NCI-H510A (cell line): ENCODE data around the gene LMAN2.
"Not testable (repeated sequence)": the region's sequence is repeated elsewhere in the genome, so short reads cannot be mapped to it uniquely, and the experiment has no call there.

ENCODE experiments used
- DNase-seq: peaks from one replicate; lab custom pipeline; 2025; lab: John Stamatoyannopoulos, UW

LMAN2 gene

DNA sequence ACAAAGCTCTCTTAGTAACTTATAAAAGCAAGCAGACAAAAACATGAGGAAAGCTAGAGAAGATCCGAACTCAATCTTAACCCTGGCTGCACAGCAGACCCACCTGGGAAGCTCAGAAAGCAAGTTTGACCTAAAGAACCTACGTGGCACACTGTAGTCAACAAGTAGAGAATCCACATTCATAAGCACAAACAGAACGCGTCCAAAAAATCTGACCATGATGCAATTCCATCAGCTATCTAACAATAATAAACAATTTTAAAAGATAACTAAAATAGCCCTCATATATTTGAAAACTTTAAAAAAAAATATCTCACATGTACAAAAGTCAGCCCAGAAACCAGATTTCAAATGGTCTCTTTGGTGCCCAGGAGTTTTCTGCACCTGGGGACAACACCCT lies 4.6 kb downstream of the LMAN2 start:
- no peak for DNase-seq

DNA sequence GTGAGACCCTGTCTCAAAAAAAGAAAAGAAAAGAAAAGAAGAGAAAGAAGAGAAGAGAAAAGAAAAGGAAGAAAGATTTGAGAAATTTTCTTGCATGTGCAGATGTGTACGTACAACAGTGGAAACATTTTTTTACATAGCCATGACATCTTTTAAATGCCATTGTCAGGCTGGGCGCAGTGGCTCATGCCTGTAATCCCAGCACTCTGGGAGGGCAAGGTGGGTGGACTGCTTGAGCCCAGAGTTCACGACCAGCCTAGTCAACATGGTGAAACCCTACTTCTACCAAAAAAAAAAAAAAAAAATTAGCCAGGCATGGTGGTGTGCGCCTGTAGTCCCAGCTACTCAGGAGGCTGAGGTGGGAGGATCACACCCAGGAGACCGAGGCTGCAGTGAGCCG lies 6.6 kb downstream of the LMAN2 start:
- DNase-seq = no peak

DNA sequence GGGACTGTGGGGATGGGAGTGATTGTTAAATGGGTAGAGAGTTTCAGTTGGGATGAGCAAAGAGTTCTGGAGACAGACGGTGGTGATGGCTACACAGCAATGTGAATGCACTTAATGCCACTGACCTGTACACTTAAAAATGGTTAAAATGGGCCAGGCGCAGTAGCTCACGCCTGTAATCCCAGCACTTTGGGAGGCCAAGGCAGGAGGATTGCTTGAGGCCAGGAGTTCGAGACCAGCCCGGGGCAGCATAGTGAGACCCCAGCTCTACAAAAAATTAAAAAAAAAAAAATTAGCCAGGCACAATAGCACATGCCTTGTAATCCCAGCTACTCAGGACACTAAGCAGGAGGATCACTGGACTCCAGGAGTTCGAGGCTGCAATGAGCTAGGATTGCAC lies 7.7 kb downstream of the LMAN2 start:
- no peak for DNase-seq

DNA sequence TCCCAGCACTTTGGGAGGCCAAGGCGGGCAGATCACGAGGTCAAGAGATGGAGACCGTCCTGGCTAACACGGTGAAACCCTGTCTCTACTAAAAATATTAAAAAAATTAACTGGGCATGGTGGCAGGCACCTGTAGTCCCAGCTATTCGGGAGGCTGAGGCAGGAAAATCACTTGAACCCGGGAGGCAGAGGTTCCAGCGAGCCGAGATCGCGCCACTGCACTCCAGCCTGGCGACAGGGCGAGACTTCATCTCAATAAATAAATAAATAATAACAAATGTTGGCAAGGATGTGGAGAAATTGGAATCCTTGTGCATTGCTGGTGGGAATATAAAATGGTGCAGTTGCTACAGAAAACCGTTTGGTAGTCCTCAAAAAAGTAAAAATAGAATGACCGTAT lies 8.5 kb downstream of the LMAN2 start:
- not testable (repeated sequence) for DNase-seq

DNA sequence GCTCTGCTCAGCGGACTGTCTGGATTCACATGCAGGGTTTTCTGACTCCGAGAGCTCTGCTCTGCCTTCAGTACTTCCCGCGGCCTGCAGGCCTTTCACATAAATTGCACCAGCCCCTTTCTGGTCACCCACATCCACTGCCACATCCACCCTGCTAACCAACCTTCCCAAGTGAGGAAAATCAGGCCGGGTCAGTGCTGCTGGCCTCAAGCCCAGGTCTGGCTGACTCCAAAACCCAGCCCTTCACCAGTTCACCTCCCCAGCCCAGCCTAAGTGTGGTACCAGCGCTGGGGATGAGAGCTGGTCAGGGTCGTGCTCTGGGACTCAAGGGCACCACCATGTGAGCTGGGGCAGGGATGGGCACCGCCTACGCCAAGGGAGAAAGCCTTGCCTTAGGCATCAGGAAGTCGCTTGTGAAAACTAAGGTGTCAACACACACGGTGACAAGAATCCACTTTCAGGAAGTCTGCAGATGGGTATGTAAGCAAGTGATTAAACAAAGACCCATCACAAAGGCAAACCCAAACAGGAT lies 12.3 kb downstream of the LMAN2 start:
- no peak for DNase-seq

DNA sequence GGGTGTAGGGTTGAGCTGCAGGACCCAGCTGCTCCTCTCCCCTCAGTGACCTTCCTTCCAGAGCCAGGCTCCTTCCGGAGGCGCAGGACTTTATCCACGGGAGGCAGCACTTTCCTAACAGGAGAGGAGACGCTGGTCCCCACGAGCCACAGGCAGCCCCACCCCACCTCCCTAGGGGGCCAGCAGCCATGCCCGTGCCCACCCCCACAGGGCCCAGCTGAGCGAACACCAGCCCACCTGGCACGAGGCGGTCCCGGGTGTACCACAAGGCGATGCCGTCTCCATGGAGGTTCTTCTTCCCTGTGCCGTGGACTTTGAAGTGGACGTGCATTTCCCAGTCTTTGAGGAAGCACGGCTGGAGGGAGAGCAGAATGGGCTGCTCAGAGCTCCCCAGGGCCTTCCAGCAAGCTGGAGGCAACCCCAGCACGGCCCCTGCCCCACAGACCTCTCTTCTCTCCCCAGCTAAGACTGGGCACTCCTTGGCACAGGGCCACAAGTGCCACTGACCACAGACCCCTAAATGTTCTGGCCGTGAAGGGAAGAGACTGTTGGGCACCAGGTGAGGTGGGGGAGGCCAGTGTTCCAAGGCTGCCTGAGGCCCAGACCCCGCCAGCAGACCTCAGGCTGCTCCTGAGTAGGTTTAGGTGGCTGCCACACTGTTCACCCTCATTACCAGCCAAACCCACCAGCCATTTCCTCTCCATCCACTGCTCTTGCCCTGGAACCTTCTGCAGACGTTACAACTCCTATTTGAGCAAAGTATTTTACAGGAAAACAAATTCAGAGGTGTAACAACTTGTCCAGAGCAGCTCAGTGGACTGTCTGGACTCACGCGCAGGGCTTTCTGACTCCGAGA lies 13.0 kb downstream of the LMAN2 start:
- no peak for DNase-seq

DNA sequence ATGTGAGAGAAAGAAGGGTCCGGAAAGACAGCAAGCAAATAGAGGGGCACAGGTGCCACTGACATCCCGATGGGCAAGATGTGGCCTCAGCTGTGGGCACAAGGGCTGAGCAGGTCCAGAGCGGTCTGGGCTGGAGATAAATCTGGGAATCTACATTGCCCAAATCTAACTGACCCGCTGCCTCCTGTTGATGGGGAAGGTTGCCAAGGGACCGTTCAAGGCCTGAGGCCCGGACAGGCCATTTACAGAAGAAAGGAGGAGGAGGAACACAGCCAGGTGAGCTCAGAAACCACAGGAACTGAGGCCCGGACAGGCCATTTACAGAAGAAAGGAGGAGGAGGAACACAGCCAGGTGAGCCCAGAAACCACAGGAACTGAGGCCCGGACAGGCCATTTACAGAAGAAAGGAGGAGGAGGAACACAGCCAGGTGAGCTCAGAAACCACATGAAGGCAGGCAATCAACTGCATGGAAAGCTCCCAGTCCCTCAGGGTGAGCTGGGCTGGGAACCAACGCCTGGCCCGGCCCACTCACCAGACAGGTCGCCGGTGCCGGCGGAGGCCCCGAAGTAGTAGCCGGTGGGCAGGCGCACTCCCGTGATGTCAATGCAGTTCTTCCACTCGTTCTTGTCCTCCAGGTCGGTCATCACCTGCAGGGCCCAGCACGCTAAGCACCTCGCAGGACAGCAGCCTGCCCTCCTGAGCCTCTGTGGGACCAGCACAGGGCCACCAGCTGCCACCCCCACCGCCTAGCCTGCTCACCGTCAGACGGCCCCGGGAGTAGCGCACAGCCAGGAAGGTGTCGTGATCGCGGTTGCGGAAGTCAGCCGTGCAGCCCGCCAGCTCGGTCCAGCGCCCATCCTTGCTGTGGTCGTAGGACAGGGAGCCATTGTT lies 14.6 kb downstream of the LMAN2 start:
- DNase-seq = no peak

DNA sequence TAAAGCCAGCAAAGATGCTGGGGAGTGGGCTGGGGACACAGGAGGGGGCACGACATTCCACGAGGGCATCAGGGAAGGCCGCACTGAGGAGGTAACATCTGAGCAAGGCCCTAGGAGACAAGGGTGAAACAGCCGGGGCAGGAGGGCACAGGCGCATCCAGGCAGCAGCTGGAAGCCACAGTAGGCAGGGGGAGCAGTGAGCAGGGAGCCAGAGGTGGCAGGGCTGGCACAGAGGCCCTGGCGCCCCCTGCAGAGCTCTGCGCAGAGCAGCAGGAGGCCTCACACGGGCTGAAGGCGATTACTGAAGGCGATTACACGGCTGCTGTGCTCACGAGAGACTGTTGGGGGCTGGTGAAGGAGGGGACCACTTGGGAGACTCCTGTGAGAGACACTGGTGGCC lies 15.4 kb downstream of the LMAN2 start:
- no peak for DNase-seq

DNA sequence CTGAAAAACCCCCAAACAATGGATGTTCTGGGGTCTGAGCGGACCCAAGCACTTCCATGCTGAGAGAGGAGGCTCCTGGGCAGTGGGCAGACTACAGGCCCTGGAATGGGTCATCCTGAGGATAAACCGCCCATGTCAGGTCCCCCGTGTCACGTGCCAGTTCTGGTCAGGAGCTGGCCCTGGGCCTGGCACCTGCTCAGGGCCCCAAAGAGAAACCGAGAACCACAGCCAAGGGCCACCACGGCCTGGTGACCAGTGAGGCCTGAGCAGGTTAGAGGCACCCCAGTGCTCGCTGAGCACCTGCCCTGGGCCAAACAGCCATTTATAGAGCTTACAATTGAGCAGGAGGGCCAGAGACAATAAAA lies 15.8 kb downstream of the LMAN2 start:
- DNase-seq = no peak

DNA sequence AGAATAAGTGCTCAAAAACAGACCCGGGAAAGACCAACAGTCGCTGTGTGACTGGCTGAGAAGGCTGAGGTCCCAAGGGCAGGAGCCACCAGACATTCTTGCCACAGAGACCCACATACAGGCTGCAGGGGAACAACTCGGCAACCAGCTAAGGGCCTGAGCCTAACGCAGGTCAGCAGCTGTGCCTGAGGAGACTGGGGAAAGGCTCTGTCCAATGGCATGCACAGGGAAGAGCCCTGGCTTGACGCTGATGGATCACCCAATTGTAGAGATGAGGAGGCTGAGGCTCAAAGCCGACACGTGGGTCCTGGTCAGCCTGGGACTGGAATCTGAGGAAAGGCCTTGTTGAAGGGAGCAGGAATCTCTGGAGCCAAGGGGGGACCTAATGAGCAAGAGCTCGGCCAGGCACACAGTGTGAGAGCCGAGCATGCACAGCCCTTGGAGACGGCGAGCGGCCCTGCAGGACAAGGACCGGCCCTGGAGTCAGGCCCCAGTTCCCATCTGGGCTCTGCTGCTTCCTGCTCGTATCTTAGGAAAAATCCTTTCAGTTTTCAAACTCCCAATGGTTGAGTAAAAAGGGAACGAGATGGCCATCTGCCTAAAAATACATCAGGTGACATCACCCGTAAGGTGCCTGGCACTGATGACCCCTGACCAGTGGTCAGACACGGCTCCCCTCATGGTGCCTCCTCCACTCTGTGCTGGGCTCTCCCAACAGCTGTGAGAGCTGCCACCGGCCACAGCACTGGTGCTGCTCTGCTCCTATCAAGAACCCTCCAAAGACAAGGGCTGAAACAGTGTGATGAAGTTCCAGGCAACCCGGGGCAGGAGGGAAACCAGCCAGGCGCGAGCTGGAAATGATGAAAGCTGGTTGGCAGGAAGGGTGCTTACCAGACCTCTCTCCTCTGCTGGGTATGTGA lies 16.4 kb downstream of the LMAN2 start:
- DNase-seq = no peak

DNA sequence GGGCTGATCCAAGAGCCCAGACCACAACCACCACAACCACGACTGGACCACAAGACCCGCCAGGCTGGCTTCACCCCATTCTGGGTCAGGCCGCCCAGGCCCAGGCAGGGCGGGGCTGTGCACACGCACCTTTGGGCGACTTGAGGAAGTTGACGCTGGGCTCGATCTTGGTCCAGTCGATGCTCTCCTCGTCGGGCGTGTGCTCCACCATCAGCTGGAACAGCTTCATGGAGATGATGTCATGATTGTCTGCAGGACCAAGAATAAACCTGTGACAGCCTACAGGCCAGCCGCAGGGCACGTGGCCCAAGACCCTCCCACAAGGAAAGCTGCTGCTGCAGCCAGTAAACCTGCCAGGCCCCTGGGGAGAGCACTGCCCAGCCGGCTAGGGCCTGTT lies 17.3 kb downstream of the LMAN2 start:
- no peak for DNase-seq

DNA sequence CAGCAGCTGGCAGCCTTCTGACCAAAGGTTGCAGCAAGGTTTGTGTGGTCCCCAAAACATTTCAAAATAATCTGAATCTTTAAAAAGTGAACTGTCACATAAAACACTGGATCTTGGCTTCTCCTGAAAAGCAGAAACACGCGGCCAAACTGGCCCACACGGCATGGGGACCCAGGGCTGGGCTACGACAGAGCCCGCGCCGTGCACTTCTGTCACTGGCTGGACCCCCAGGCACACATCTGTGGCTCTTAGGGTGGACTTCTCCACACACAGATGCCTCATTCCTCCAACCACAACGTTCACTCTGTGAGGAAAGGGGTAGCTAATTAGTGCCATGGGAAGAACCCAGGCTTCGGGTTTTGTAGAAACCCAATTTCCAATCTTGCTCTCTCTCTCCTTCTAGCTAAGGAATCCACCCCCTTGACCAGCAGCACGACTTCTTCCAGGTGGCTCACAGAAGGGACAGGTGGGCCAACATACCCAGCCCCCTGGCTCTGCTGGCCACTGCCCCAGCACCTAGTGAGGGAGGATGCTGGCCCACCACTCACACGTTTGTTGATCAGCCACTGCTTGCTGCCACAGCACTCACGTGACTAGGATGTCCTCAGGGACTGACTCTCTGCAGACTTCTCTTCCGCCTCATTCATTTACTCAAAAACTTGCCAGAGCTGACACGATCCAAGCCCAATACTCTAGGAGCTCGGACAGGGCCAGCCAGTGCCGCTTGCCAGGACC lies 17.9 kb downstream of the LMAN2 start:
- DNase-seq = no peak

DNA sequence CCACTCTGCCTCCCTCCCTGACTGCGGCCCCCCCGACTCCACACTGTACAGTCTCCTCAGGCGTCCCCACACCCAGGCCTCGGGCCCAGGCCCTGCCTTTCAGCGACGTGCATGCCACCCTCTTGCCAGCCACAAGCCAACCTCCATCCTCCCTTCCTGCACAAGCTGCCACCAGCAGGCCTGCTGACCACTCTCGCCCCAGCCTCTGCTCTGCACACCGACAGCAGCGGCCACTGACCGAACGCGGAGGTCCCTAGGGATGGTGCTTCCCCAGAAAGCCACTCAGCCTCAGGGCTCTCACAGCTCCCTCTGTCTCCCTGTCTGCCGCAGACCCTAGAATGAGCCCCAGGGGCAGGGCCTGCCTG lies 18.6 kb downstream of the LMAN2 start:
- no peak for DNase-seq

DNA sequence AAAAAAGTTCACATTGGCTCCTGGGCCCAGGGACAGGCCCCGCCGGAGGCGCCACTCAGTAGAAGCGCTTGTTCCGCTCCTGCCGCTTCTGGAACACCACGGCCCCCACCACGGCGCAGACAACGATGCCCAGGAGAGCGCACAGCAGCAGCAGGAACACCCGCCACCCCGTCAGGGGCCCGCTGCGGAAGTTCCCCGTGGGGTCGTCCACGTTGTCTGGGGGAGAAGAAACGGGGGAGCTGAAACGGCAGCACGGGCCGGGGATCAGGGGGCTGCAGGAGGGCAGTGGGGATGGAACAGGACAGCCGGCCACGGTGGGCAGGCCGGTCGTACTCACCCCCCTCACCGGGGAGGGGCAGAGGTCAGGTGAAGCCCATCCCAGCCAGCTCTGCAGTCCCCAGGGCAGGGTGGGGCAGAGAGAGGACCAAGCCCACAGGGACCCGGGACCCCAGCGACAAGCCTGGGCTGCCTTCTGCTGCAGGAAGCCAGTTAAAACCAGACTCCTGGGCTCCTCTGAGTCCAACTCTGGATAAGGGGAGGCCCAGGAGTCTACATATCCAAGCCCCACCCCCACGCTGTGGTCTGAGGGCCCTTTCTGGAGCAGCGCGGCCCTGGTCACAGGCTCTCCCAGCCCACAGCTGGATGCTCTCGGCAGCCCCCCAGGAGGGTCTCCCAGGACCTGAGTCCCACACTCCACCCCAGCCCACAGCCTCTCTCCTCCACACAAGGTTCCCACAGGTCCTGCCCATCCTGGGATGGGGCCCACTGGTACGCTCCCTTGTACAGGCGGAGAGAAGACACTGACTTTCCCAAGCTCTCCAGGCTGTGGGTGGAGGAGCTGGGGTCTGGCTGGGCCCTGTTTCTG lies 19.2 kb downstream of the LMAN2 start:
- no peak for DNase-seq

DNA sequence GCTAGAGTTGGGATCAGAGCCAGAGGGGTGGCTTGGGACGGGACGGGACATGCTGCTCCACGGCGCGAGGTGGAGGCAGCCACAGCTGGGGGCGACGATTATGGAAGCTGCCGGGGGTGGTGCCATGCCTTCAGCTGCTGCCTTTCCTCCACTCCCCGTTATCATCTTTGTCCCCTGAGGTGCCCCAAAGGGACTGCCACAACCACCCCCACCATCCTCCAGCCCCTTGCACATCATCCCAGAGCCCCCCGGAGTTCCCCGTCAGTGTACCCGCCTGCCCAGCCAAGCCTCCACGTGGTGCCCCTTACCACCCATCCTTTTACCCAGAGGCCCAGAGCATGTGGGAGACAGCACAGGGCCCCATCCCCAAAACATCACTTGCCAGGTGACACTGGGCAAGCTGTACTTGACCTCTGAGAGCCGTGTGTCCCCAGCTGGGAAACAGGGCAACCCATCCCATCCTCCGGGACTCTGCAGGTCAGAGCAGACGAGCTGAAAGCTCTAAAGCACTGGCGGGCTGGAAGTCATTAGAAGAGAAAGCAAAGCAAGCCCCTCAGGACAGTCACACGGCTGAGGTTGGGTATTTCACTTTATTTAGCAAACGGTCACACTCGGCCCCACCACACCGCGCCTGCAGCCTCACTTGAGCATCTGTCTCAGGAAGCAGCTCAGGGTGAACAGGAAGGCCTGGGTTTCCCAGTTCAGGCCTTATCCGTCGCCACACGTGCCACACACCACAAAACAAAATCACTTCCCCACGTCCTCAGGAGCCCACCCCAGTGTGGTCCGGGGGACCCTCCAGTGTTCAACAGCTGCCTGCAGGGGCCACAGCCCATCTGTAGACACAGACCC lies 20.3 kb downstream of the LMAN2 start:
- no peak for DNase-seq

DNA sequence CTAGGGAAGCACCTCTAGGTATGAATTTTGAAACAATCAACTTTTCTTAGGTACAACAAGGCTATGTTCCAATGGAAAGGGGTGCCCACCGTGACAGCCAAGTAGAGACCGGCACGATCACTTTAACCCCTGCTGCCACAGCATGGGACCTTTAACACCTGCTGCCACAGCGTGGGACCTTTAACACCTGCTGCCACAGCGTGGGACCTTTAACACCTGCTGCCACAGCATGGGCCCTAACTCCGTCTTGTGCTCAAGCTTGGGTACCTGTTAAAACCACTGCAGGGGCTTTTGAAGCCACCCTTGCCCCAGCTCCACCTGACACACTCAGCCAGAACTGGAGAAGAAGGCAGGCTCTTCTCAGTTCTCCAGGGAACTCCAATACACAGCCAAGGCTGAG lies 21.6 kb downstream of the LMAN2 start:
- DNase-seq = no peak

DNA sequence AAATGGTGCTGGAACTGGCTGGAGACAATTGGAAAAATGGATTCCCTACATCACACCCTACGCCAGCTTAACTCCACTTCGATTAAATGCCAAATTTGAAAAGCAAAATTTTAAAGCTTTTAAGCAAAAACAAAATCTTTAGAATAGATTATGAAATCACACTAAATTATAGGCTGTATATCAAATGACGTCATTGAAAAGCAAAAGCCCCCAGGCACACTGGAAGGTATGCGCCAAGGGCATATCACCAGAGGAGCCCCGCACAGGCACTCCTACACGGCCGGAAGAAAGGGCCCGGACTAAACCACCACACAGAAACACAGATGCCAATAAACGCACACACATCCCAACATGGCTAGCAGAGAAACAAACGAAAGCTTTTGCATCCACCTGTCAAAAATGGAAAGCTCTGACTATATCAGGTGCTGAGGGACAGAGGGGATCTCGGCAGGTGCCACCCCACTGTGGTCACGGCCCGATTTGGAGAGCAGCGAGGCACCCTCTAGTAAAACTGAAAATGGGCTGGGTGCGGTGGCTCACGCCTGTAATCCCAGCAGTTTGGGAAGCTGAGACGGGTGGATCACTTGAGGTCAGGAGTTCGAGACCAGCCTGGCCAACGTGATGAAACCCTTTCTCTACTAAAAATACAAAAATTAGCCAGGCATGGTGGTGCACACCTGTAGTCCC lies 22.8 kb downstream of the LMAN2 start:
- DNase-seq = no peak
